Testis (tissue), 2 donors: ENCODE measurements around the gene HS6ST3.

Experiments used
- POLR2A ChIP-seq: fragments of 450-650 bp; IDR thresholded peaks from one replicate; pipeline ENCODE4 v1.6.1; 2017; ENCODE audit warnings: antibody characterized with exemption, mild to moderate bottlenecking, moderate library complexity
- TF ChIP-seq, protein P1 (sequence below), 3 experiments: fragments of 450-650 bp in 2 of 3; fragments of 200-600 bp in 1 of 3; sonication (generic) in 1 of 3; IDR thresholded peaks; one replicate each; pipeline ENCODE4 v1.5.1; 2016 to 2019; ENCODE audit warnings: antibody characterized with exemption in 3 of 3, mild to moderate bottlenecking in 2 of 3, moderate library complexity in 1 of 3

DNA sequence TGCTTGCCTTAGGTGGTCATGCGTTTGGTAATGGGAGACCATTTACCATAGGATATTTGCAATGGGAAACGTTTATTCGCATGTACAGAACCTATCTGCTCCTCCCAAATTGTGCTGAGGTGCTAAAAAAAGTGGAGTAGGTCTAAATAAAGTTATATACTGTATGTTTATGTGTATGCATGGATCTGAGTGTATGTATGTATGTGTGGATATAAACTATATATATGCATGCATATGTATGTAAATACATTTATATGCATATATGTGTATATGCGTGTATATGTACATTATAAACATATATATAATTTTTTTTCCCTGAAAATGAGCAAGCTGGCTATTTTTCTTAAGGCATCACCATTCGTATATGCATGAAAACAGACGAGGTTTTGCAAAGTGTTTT lies 95.9 kb downstream of the HS6ST3 start:
- TF ChIP-seq, protein P1, sequence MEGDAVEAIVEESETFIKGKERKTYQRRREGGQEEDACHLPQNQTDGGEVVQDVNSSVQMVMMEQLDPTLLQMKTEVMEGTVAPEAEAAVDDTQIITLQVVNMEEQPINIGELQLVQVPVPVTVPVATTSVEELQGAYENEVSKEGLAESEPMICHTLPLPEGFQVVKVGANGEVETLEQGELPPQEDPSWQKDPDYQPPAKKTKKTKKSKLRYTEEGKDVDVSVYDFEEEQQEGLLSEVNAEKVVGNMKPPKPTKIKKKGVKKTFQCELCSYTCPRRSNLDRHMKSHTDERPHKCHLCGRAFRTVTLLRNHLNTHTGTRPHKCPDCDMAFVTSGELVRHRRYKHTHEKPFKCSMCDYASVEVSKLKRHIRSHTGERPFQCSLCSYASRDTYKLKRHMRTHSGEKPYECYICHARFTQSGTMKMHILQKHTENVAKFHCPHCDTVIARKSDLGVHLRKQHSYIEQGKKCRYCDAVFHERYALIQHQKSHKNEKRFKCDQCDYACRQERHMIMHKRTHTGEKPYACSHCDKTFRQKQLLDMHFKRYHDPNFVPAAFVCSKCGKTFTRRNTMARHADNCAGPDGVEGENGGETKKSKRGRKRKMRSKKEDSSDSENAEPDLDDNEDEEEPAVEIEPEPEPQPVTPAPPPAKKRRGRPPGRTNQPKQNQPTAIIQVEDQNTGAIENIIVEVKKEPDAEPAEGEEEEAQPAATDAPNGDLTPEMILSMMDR (IDR thresholded peaks at IDR 0.05) = no peak
- TF ChIP-seq POLR2A = no peak
